ENCODE data around the gene NT5DC1.

DNA sequence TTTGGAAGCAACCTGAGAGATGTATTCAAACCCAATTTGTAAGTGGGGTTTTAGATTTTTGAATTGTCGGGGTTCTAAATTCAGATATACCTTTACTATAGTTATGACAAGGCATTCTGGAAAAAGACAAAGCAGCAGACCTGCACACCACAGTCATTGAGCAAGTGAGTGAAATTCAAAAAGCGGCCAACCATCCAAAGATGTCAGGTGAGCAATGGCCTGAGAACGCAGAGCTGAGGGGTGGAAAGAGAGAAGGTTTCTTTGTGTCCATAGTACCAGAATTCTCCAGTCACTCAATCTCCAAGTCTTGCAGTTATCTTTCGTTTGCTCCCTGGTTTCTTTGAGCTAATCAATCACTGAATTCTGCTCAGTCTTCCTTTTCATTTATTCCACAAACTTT is 38.2 kb upstream of the NT5DC1 start:
- no peak for TF ChIP-seq EP300 (IDR thresholded peaks at IDR 0.05)
- TF ChIP-seq, protein P1, sequence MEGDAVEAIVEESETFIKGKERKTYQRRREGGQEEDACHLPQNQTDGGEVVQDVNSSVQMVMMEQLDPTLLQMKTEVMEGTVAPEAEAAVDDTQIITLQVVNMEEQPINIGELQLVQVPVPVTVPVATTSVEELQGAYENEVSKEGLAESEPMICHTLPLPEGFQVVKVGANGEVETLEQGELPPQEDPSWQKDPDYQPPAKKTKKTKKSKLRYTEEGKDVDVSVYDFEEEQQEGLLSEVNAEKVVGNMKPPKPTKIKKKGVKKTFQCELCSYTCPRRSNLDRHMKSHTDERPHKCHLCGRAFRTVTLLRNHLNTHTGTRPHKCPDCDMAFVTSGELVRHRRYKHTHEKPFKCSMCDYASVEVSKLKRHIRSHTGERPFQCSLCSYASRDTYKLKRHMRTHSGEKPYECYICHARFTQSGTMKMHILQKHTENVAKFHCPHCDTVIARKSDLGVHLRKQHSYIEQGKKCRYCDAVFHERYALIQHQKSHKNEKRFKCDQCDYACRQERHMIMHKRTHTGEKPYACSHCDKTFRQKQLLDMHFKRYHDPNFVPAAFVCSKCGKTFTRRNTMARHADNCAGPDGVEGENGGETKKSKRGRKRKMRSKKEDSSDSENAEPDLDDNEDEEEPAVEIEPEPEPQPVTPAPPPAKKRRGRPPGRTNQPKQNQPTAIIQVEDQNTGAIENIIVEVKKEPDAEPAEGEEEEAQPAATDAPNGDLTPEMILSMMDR (IDR thresholded peaks at IDR 0.05) = no peak
